GM19467 (cell line): ENCODE measurements around the gene HHLA2.
"Not testable (repeated sequence)": the region's sequence is repeated elsewhere in the genome, so short reads cannot be mapped to it uniquely, and the experiment has no call there.

ENCODE experiments used
- ATAC-seq: cut with Tn5 transposase; IDR thresholded peaks from one replicate; pipeline ENCODE4 v1.9.1; 2021; ENCODE audit warnings: mild to moderate bottlenecking, moderate library complexity; ENCODE audit not compliant: unreplicated experiment

The HHLA2 gene

GRCh38 chr3:108296239-108296638 lies at the start of gene HHLA2:
Gene HHLA2 (plus strand): TSS chr3:108296548. CDS start chr3:108351814, 55,266 bp downstream.
- ATAC-seq, result no peak

GRCh38 chr3:108250626-108251025 lies 45.7 kb upstream of the HHLA2 start:
- ATAC-seq, result no peak

- ATAC-seq, result no peak
Observed at GRCh38 chr3:108251265-108251664, 45.1 kb upstream of the HHLA2 start.

GRCh38 chr3:108251844-108252243 lies 44.5 kb upstream of the HHLA2 start:
- ATAC-seq, result no peak

GRCh38 chr3:108255131-108255530 lies 41.2 kb upstream of the HHLA2 start:
- ATAC-seq, result no peak

- peak; percentile 77 for ATAC-seq
Observed at GRCh38 chr3:108264534-108265298, 31.6 kb upstream of the HHLA2 start.

- ATAC-seq, result not testable (repeated sequence)
Observed at GRCh38 chr3:108268235-108268634, 28.1 kb upstream of the HHLA2 start.

GRCh38 chr3:108271626-108272025 lies 24.7 kb upstream of the HHLA2 start:
- no peak for ATAC-seq

- not testable (repeated sequence) for ATAC-seq
Observed at GRCh38 chr3:108279066-108279465, 17.3 kb upstream of the HHLA2 start.

GRCh38 chr3:108280476-108280875 lies 15.9 kb upstream of the HHLA2 start:
- ATAC-seq, result no peak

- ATAC-seq, result no peak
Observed at GRCh38 chr3:108281670-108282069, 14.7 kb upstream of the HHLA2 start.

GRCh38 chr3:108283006-108283405 lies 13.3 kb upstream of the HHLA2 start:
- no peak for ATAC-seq

- no peak for ATAC-seq
Observed at GRCh38 chr3:108283989-108284388, 12.4 kb upstream of the HHLA2 start.

- ATAC-seq, result no peak
Observed at GRCh38 chr3:108285176-108285575, 11.2 kb upstream of the HHLA2 start.

- ATAC-seq, result no peak
Observed at GRCh38 chr3:108287146-108287545, 9.2 kb upstream of the HHLA2 start.

- ATAC-seq, result not testable (repeated sequence)
Observed at GRCh38 chr3:108288193-108288592, 8.2 kb upstream of the HHLA2 start.

GRCh38 chr3:108289159-108289558 lies 7.2 kb upstream of the HHLA2 start:
- ATAC-seq, result no peak

GRCh38 chr3:108292450-108292849 lies 3.9 kb upstream of the HHLA2 start:
- ATAC-seq, result no peak

GRCh38 chr3:108292905-108293328 lies 3.4 kb upstream of the HHLA2 start:
- peak; percentile 81 for ATAC-seq

- ATAC-seq, result peak; percentile 57
Observed at GRCh38 chr3:108293858-108294257, 2.5 kb upstream of the HHLA2 start.

- no peak for ATAC-seq
Observed at GRCh38 chr3:108295421-108296175, 750 bp upstream of the HHLA2 start.

- ATAC-seq, result no peak
Observed at GRCh38 chr3:108297647-108298046, 1.3 kb downstream of the HHLA2 start.
